Embryonic facial prominence (tissue), 1 donor: ENCODE measurements around the gene PTTG1.

ENCODE experiments used
- DNase-seq: peaks from one replicate; pipeline ENCODE4 v3.0.0-alpha.2; 2016; ENCODE audit errors: extremely low spot score

Gene PTTG1

GRCh38 chr5:160421625-160422258, at the start of gene PTTG1:
Gene PTTG1 (plus strand): TSS chr5:160421855. CDS start chr5:160422313, 458 bp downstream.
- peak; percentile 91 for DNase-seq

GRCh38 chr5:160375166-160375565, 46.5 kb upstream of the PTTG1 start:
- peak; percentile 21 for DNase-seq

GRCh38 chr5:160375701-160376100, 46.0 kb upstream of the PTTG1 start:
- no peak for DNase-seq

- DNase-seq = no peak
Observed at GRCh38 chr5:160376416-160376815, 45.2 kb upstream of the PTTG1 start.

- no peak for DNase-seq
Observed at GRCh38 chr5:160377651-160378050, 44.0 kb upstream of the PTTG1 start.

- DNase-seq = no peak
Observed at GRCh38 chr5:160378330-160378729, 43.3 kb upstream of the PTTG1 start.

- DNase-seq = peak; percentile 22
Observed at GRCh38 chr5:160379511-160379910, 42.1 kb upstream of the PTTG1 start.

- DNase-seq = no peak
Observed at GRCh38 chr5:160380041-160380440, 41.6 kb upstream of the PTTG1 start.

- no peak for DNase-seq
Observed at GRCh38 chr5:160382346-160382745, 39.3 kb upstream of the PTTG1 start.

- DNase-seq = no peak
Observed at GRCh38 chr5:160384681-160385080, 37.0 kb upstream of the PTTG1 start.

- DNase-seq = no peak
Observed at GRCh38 chr5:160385496-160385895, 36.2 kb upstream of the PTTG1 start.

- DNase-seq = no peak
Observed at GRCh38 chr5:160387445-160387844, 34.2 kb upstream of the PTTG1 start.

- DNase-seq = peak; percentile 31
Observed at GRCh38 chr5:160390787-160391696, 30.6 kb upstream of the PTTG1 start.

GRCh38 chr5:160395111-160395510, 26.5 kb upstream of the PTTG1 start:
- DNase-seq = no peak

- no peak for DNase-seq
Observed at GRCh38 chr5:160397492-160397891, 24.2 kb upstream of the PTTG1 start.

- DNase-seq = no peak
Observed at GRCh38 chr5:160398806-160399205, 22.8 kb upstream of the PTTG1 start.

GRCh38 chr5:160399402-160400353, 22.0 kb upstream of the PTTG1 start, which contains the start of gene FAM200C:
Gene FAM200C (minus strand): TSS chr5:160400054. CDS start chr5:160395490, 4,564 bp downstream.
- peak; percentile 95 for DNase-seq

GRCh38 chr5:160418561-160419457, 2.8 kb upstream of the PTTG1 start, which contains the start of gene SLU7:
Gene SLU7 (minus strand): TSS chr5:160419081. CDS start chr5:160415294, 3,787 bp downstream.
- DNase-seq = peak; percentile 93

- no peak for DNase-seq
Observed at GRCh38 chr5:160419458-160420330, 2.0 kb upstream of the PTTG1 start.

GRCh38 chr5:160420331-160420610, 1.4 kb upstream of the PTTG1 start:
- DNase-seq = no peak
